Measurements from ENCODE around the gene GXYLT2. TPM values are rescaled to one million over a fixed set of nuclear protein-coding genes. Genes with fewer than 3 reads are reported as not detected.

The GXYLT2 gene
- total RNA-seq, 1 experiment from 2014 or later = 0.89 TPM

GRCh38 chr3:73010158-73010557 lies 122.3 kb downstream of the GXYLT2 start:
- DNase-seq = no peak
- Histone ChIP-seq H3K27me3 (no peaks in the 10 kb centered on the region), H3K9me3 (no peaks in the 10 kb centered on the region), H3K36me3 (peaks cover 19% of the 10 kb centered on the region), H3K4me3 (no peak overlapping the region)

DNA sequence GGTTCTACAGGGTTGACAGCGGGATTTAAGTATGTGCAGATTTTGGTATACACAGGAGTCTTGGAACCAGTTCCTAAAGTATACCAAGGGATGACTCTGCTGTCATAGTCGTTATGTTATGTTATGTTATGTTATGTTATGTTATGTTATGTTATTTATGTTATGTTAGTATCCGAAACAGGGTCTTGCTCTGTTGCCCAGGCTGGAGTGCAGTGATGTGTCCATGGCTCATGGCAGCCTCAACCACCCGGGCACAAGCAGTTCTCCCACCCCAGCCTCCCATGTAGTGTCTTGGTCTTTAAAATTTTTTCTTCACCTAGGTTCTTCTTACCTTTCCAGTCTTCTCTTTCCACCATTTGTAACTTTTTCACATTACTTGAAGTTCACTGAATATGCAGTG lies 130.5 kb downstream of the GXYLT2 start:
- Histone ChIP-seq H3K4me3 (no peak overlapping the region), H3K27me3 (no peaks in the 10 kb centered on the region), H3K36me3 (no peaks in the 10 kb centered on the region), H3K9me3 (no peaks in the 10 kb centered on the region)
- no peak for DNase-seq

DNA sequence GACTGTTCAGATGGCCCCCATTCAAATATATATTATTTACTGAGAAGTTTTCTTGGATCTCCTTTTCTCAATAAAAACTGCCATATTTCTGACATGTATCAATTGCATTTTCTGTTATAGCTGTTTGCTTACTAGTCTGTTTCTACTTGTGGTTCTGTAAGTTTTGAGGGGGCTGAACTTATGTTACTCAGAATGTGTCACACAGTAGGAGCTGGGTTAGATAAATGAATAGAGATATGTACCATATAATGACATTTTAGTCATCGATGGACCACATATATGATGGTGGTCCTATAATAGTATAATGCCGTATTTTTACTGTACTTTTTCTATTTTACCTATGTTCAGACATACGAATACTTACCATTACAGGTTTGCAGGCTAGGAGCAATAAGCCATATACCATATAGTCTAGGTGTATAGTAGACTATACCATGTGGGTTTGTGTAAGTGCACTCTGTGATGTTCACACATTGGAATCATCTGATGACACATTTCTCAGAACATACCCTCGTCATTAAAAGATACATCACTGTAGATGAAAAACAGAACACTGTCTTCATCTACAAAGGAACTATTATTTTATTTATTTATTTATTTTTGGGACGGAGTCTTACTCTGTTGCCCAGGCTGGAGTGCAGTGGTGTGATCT lies 131.1 kb downstream of the GXYLT2 start:
- H3K9me3 ChIP-seq = no peaks in the 10 kb centered on the region
- H3K4me3 ChIP-seq = no peak overlapping the region
- no peaks in the 10 kb centered on the region for H3K36me3 ChIP-seq
- no peak for DNase-seq
- no peaks in the 10 kb centered on the region for H3K27me3 ChIP-seq

GRCh38 chr3:73021301-73021835 lies 133.5 kb downstream of the GXYLT2 start:
- no peaks in the 10 kb centered on the region for H3K9me3 ChIP-seq

GRCh38 chr3:73024836-73025235 lies 137.0 kb downstream of the GXYLT2 start:
- H3K9me3 ChIP-seq = no peaks in the 10 kb centered on the region
- no peak for DNase-seq
- no peak overlapping the region for H3K4me3 ChIP-seq
- no peaks in the 10 kb centered on the region for H3K27me3 ChIP-seq
- no peaks in the 10 kb centered on the region; the same call in 1 of the 2 replicates for H3K36me3 ChIP-seq

More at GRCh38 chr3:73021301-73021835, 133.5 kb downstream of the GXYLT2 start:
- H3K4me3 ChIP-seq = no peak overlapping the region
- DNase-seq = no peak
- no peaks in the 10 kb centered on the region for H3K36me3 ChIP-seq
- H3K27me3 ChIP-seq = no peaks in the 10 kb centered on the region

DNA sequence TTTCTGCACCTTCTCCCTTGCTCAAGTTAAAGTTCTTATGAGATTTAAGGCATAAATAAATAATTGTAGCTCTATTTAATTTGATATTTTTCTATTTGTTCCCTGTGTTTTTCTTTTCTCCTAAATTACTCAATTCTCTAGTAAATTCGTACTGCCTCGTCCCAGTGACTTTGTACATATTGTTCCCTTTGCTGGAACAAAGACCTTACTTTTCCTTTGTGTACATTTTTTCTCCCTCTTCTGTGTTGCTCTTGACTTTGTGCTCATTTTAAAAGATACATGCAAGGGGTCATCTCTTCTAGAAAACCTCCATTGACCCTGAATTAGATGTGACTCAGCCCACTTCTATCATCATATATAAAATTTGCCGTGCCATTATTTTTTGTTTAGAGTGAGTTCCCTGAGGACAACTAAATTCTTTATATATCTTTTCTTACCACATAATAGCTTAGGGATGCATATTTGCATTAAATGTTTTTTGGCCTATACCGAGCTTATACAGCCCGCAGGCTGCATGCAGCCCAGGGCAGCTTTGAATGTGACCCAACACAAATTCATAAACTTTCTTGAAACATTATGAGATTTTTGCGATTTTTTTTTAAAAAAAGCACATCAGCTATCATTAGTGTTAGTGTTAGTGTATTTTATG lies 138.4 kb downstream of the GXYLT2 start:
- H3K27me3 ChIP-seq = no peaks in the 10 kb centered on the region
- no peaks in the 10 kb centered on the region for H3K9me3 ChIP-seq

More for the DNA sequence above, 138.4 kb downstream of the GXYLT2 start:
- no peak overlapping the region for H3K4me3 ChIP-seq
- no peaks in the 10 kb centered on the region; the same call in 1 of the 2 replicates for H3K36me3 ChIP-seq
- no peak for DNase-seq

Other genes with a start within 250 kb of the GXYLT2 start
- gene SHQ1, start 39.6 kb upstream of the GXYLT2 start, total RNA-seq (2014; rRNA removed; shearing (Covaris generic); ENCODE audit: low replicate concordance) = 17.7 and 32.4 TPM in 2 replicates
- gene PPP4R2, start 108.8 kb downstream of the GXYLT2 start, total RNA-seq (2014; rRNA removed; shearing (Covaris generic); ENCODE audit: low replicate concordance) = 18.9 and 26.4 TPM in 2 replicates
- gene EBLN2, start 173.6 kb downstream of the GXYLT2 start, total RNA-seq (2014; rRNA removed; shearing (Covaris generic); ENCODE audit: low replicate concordance) = 0.79 and 1.1 TPM in 2 replicates